Neural progenitor cell (in vitro differentiated cells): Measurements from ENCODE around the gene STC2. TPM values are rescaled to one million over a fixed set of nuclear protein-coding genes. Genes with fewer than 3 reads are reported as not detected.

Experiments used
- DNase-seq: peaks from one replicate; pipeline ENCODE4 v3.0.0-alpha.2; 2016; ENCODE audit warnings: low spot score
- H2AFZ ChIP-seq: fragments of 200-600 bp; sonication (generic); replicated peaks from 2 replicates; pipeline ENCODE4 v1.6.1; 2016; ENCODE audit warnings: antibody characterized with exemption
- H3F3A ChIP-seq: fragments of 200-600 bp; sonication (generic); 2 replicates; pipeline ENCODE4 v1.6.1; 2016; ENCODE audit warnings: antibody characterized with exemption, low read depth
- H3K27ac ChIP-seq: fragments of 200-600 bp; sonication (generic); 2 replicates; pipeline ENCODE4 v1.5.1; 2016; ENCODE audit warnings: mild to moderate bottlenecking
- H3K27me3 ChIP-seq: fragments of 200-600 bp; sonication (generic); 2 replicates; pipeline ENCODE4 v1.6.1; 2016; ENCODE audit warnings: mild to moderate bottlenecking, moderate library complexity
- H3K36me3 ChIP-seq: fragments of 200-600 bp; sonication (generic); 2 replicates; pipeline ENCODE4 v1.5.1; 2016
- H3K4me1 ChIP-seq: fragments of 200-600 bp; sonication (generic); 2 replicates; pipeline ENCODE4 v1.6.1; 2016; ENCODE audit warnings: mixed run types
- H3K4me2 ChIP-seq: fragments of 200-600 bp; sonication (generic); 2 replicates; pipeline ENCODE4 v1.6.1; 2016
- H3K4me3 ChIP-seq: fragments of 200-600 bp; sonication (generic); 2 replicates; pipeline ENCODE4 v1.5.1; 2016
- H3K79me2 ChIP-seq: fragments of 200-600 bp; sonication (generic); 2 replicates; pipeline ENCODE4 v1.6.1; 2016; ENCODE audit warnings: low read depth
- H3K9ac ChIP-seq: fragments of 200-600 bp; sonication (generic); 2 replicates; pipeline ENCODE4 v1.6.1; 2016
- H3K9me3 ChIP-seq: fragments of 200-600 bp; sonication (generic); 2 replicates; pipeline ENCODE4 v1.5.1; 2016; ENCODE audit warnings: low read depth
- H4K20me1 ChIP-seq: fragments of 200-600 bp; sonication (generic); 2 replicates; pipeline ENCODE4 v1.6.1; 2016; ENCODE audit warnings: low read depth
- H3K27ac Mint-ChIP-seq: 3 replicates; pipeline ENCODE4 v1.8.0; 2021; ENCODE audit warnings: mixed read lengths
- H3K27me3 Mint-ChIP-seq: 2 replicates; pipeline ENCODE4 v1.8.0; 2022; ENCODE audit warnings: low read depth, mild to moderate bottlenecking, inconsistent platforms, moderate library complexity, mixed read lengths; ENCODE audit not compliant: insufficient read depth
- H3K36me3 Mint-ChIP-seq: 3 replicates; pipeline ENCODE4 v1.8.0; 2021; ENCODE audit warnings: mixed read lengths
- H3K4me1 Mint-ChIP-seq: 3 replicates; pipeline ENCODE4 v1.8.0; 2021; ENCODE audit warnings: mixed read lengths
- H3K4me3 Mint-ChIP-seq: 3 replicates; pipeline ENCODE4 v1.8.0; 2021; ENCODE audit warnings: mild to moderate bottlenecking, moderate library complexity, mixed read lengths
- H3K9me3 Mint-ChIP-seq: 3 replicates; pipeline ENCODE4 v1.8.0; 2020; ENCODE audit warnings: mixed read lengths
- CTCF ChIP-seq: fragments of 200-600 bp; sonication (generic); IDR thresholded peaks from 2 replicates; pipeline ENCODE4 v1.5.1; 2017; ENCODE audit warnings: antibody characterized with exemption, mild to moderate bottlenecking
- EZH2 ChIP-seq: fragments of 200-600 bp; sonication (generic); IDR thresholded peaks from 2 replicates; pipeline ENCODE4 v1.6.1; 2017; ENCODE audit warnings: antibody characterized with exemption, mild to moderate bottlenecking, moderate library complexity
- EZH2phosphoT487 ChIP-seq: fragments of 200-600 bp; sonication (generic); IDR thresholded peaks from 2 replicates; pipeline ENCODE4 v1.6.1; 2017; ENCODE audit warnings: antibody characterized with exemption
- total RNA-seq: library from RNA; depleted of rRNA; stranded (reverse); fragments of >200 nt; gene quantifications from 2 replicates; pipeline ENCODE4 v1.2.3, GENCODE V29; 2015; ENCODE audit warnings: low replicate concordance

The STC2 gene
- total RNA-seq, 1 donor from 2014 or later, result 25.3 TPM

DNA sequence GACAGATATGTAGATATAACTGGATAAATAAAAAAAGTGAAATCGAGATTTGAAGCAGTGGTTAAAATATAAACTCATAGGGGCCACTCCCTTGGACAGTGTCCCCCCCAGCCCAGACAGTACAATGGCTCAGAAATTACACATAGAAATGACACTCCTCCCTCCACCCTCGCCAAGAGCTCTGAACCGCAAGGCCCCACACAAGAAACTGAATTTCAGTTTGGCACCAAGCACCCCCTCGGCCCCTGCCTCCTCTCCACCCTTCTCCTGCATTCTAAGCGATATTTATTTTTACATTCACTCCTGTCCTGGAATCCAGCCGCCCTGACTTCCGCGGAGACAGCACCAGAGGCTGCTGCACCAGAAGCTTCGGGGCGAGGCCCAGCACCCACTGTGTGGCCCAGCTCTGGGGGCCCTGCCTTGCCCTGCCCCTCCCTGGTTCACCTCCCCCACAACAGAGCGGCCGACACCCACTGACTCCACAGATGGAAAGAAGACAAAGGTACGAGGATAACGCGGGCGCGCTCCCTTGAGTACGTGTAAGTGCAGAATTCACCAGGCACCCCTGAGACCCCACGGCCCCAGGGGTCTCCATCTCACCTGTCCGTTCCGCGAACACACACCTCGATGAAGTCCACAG lies 11.0 kb downstream of the STC2 start:
- peaks cover 25% of the 10 kb centered on the region for H3F3A ChIP-seq
- no peak overlapping the region for H3K4me3 ChIP-seq
- TF ChIP-seq CTCF (no peak), EZH2phosphoT487 (no peak), EZH2 (no peak)
- Mint-ChIP-seq H3K36me3 (peaks cover 18% of the 10 kb centered on the region), H3K9me3 (no peaks in the 10 kb centered on the region), H3K4me3 (no peak overlapping the region), H3K4me1 (peaks cover 60% of the 10 kb centered on the region), H3K27me3 (peaks cover 21% of the 10 kb centered on the region), H3K27ac (no peak overlapping the region)
- H4K20me1 ChIP-seq, result no peaks in the 10 kb centered on the region
- H3K36me3 ChIP-seq, result no peaks in the 10 kb centered on the region
- H2AFZ ChIP-seq, result no peak overlapping the region
- H3K27me3 ChIP-seq, result no peaks in the 10 kb centered on the region
- no peak for DNase-seq
- no peak overlapping the region for H3K9ac ChIP-seq
- no peak overlapping the region for H3K4me2 ChIP-seq
- no peak overlapping the region for H3K27ac ChIP-seq
- no peaks in the 10 kb centered on the region for H3K79me2 ChIP-seq
- no peaks in the 10 kb centered on the region for H3K9me3 ChIP-seq
- peaks cover 27% of the 10 kb centered on the region for H3K4me1 ChIP-seq

DNA sequence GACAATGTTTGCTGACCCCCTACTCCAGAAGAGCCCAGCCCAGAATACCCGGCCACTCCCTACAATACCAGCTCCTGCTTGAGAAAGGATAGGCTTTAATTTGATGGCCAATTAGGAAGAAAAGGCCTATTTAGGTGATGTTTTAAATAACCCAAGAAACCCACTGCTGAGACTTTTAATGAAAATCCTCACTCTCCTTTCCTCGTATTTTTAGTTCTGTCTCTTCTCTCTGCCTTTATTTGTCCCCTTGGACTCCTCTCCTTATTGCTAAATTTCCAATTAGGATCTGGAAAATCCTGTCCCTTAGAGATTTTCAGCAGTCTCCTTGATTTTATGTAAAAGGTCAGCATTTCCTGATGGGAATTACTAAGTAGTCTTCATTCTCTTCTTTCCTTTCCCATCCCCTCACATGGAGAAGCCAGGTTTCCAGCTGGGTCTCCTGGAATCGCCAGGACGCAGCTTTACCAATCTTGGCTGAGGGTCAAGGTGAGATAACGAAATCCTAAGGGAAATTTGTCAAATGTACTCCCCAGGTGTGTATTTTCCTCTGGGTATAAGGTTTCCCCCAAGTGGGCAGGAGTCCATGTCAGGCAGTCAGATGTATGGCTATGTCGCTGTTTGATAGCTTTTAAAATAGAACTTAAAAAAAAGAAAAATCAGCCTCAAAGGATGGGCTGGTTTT lies 11.7 kb downstream of the STC2 start:
- peaks cover 16% of the 10 kb centered on the region for H3K36me3 Mint-ChIP-seq
- peak overlapping the region; percentile 43 for H3K4me2 ChIP-seq
- no peaks in the 10 kb centered on the region for H3K27me3 ChIP-seq
- H3K36me3 ChIP-seq, result no peaks in the 10 kb centered on the region
- H3K4me1 Mint-ChIP-seq, result peaks cover 60% of the 10 kb centered on the region
- peak overlapping the region; percentile 48 for H3K4me3 Mint-ChIP-seq
- no peak overlapping the region for H2AFZ ChIP-seq
- H3K27ac Mint-ChIP-seq, result peak overlapping the region; percentile 93
- H3K4me3 ChIP-seq, result no peak overlapping the region
- no peaks in the 10 kb centered on the region for H3K79me2 ChIP-seq
- H3K27ac ChIP-seq, result peak overlapping the region; percentile 40
- peaks cover 27% of the 10 kb centered on the region for H3K4me1 ChIP-seq
- H3F3A ChIP-seq, result peaks cover 25% of the 10 kb centered on the region
- H3K9me3 Mint-ChIP-seq, result no peaks in the 10 kb centered on the region
- H3K9ac ChIP-seq, result no peak overlapping the region
- TF ChIP-seq EZH2, result no peak
- TF ChIP-seq EZH2phosphoT487, result no peak
- TF ChIP-seq CTCF, result no peak
- H4K20me1 ChIP-seq, result no peaks in the 10 kb centered on the region
- peaks cover 21% of the 10 kb centered on the region for H3K27me3 Mint-ChIP-seq
- no peaks in the 10 kb centered on the region for H3K9me3 ChIP-seq
- no peak for DNase-seq

- Histone ChIP-seq H3K27me3 (no peaks in the 10 kb centered on the region), H3K9ac (no peak overlapping the region), H3K36me3 (no peaks in the 10 kb centered on the region), H3K27ac (peak overlapping the region; percentile 40), H3K4me2 (peak overlapping the region; percentile 43), H2AFZ (no peak overlapping the region), H3F3A (peaks cover 25% of the 10 kb centered on the region), H4K20me1 (no peaks in the 10 kb centered on the region), H3K4me3 (no peak overlapping the region), H3K9me3 (no peaks in the 10 kb centered on the region), H3K79me2 (no peaks in the 10 kb centered on the region), H3K4me1 (peaks cover 27% of the 10 kb centered on the region)
- Mint-ChIP-seq H3K9me3 (no peaks in the 10 kb centered on the region), H3K4me3 (peak overlapping the region; percentile 48), H3K27ac (peak overlapping the region; percentile 93), H3K27me3 (peaks cover 19% of the 10 kb centered on the region), H3K36me3 (peaks cover 15% of the 10 kb centered on the region), H3K4me1 (peaks cover 62% of the 10 kb centered on the region)
- TF ChIP-seq EZH2 (no peak), EZH2phosphoT487 (no peak), CTCF (no peak)
- DNase-seq, result peak; percentile 45
These were observed 12.5 kb downstream of the STC2 start for GRCh38 chr5:173315495-173316338.
